Effector memory CD8-positive, alpha-beta T cell (primary cell): ENCODE measurements around the gene GLRA1.

ENCODE experiments used
- ATAC-seq: fragments of 150-1000 bp; cut with Tn5 transposase; replicated peaks from 2 replicates; pipeline ENCODE4 v1.10.0; 2021; ENCODE audit warnings: mild to moderate bottlenecking, moderate library complexity
- DNase-seq, 3 experiments: peaks; one replicate each; pipeline ENCODE4 v3.0.0; 2021
- H3K27ac Mint-ChIP-seq, 2 donors: one replicate each; pipeline ENCODE4 v1.8.0; 2022; ENCODE audit warnings: mild to moderate bottlenecking in 2 of 2, mixed read lengths in 2 of 2, moderate library complexity in 2 of 2
- H3K27me3 Mint-ChIP-seq, 2 donors: one replicate each; pipeline ENCODE4 v1.8.0; 2022; ENCODE audit warnings: mixed read lengths in 2 of 2
- H3K36me3 Mint-ChIP-seq: one replicate; pipeline ENCODE4 v1.8.0; 2022; ENCODE audit warnings: mild to moderate bottlenecking, moderate library complexity, mixed read lengths; ENCODE audit not compliant: insufficient read depth
- H3K4me1 Mint-ChIP-seq, 2 donors: one replicate each; pipeline ENCODE4 v1.8.0; 2022; ENCODE audit warnings: low read depth in 2 of 2, mixed read lengths in 2 of 2
- H3K4me3 Mint-ChIP-seq, 2 donors: one replicate each; pipeline ENCODE4 v1.8.0; 2022; ENCODE audit warnings: mild to moderate bottlenecking in 2 of 2, mixed read lengths in 2 of 2, moderate library complexity in 2 of 2
- H3K9me3 Mint-ChIP-seq, 2 donors: one replicate each; pipeline ENCODE4 v1.8.0; 2022; ENCODE audit warnings: mixed read lengths in 2 of 2

Gene GLRA1

GRCh38 chr5:151890299-151890698, 34.4 kb downstream of the GLRA1 start:
- H3K9me3 Mint-ChIP-seq = no peaks in the 10 kb centered on the region
- no peak for DNase-seq
- H3K4me1 Mint-ChIP-seq = peaks cover 0 to 4% of the 10 kb centered on the region in 2 donors
- no peak for ATAC-seq
- no peak overlapping the region for H3K27ac Mint-ChIP-seq
- H3K36me3 Mint-ChIP-seq = no peaks in the 10 kb centered on the region
- H3K27me3 Mint-ChIP-seq = peaks cover 0 to 6% of the 10 kb centered on the region in 2 donors
- H3K4me3 Mint-ChIP-seq = no peak overlapping the region

- ATAC-seq (no peak), DNase-seq (no peak)
- no peaks in the 10 kb centered on the region for H3K9me3 Mint-ChIP-seq
- no peaks in the 10 kb centered on the region for H3K36me3 Mint-ChIP-seq
- no peak overlapping the region for H3K4me3 Mint-ChIP-seq
- H3K27me3 Mint-ChIP-seq = peaks cover 0 to 8% of the 10 kb centered on the region in 2 donors
- H3K4me1 Mint-ChIP-seq = peaks cover 0 to 4% of the 10 kb centered on the region in 2 donors
- no peak overlapping the region for H3K27ac Mint-ChIP-seq
These were observed 35.0 kb downstream of the GLRA1 start for GRCh38 chr5:151889614-151890013.

- Mint-ChIP-seq H3K4me1 (peaks cover 0 to 4% of the 10 kb centered on the region in 2 donors), H3K36me3 (no peaks in the 10 kb centered on the region), H3K9me3 (no peaks in the 10 kb centered on the region), H3K27me3 (peaks cover 0 to 8% of the 10 kb centered on the region in 2 donors), H3K4me3 (no peak overlapping the region), H3K27ac (no peak overlapping the region)
- no peak for ATAC-seq
- DNase-seq = no peak
These were observed 37.9 kb downstream of the GLRA1 start for GRCh38 chr5:151886546-151887275.

DNA sequence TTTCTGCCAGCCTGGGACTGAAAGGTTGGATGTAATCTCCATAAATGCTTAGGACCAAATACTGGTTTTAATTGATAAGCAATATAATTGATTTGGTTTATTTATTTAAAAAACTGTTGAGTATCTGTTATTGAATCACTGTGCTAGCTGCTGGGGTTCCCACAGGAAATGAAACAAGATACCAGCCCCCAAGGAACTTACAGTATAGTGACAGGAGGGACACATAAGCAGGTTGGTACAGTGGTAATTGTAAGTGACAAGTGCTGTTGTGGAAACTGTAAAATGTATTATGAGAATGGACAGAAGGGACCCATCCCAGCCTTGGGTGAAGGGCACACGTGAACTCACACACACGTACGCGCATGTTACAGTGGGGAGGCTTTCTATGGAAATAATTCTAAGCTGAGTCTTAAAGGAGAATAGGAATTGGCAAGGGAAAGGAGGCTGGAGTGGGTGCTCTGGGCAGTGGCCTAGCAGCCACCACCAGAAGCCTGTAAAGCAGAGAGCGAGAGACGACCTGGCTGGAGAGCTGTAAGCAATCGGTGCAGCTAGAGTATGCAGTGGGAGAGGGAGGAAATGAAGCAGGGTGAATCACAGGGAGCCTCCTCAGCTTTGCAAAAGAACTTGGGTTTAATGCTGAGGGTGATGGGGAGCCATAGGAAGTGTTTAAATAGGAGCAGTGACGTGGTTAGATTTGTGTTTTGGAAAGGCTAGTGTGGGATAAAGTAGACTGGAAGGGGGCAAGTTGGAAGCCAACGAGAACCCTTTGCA, 39.3 kb downstream of the GLRA1 start:
- Mint-ChIP-seq H3K27me3 (peaks cover 0 to 8% of the 10 kb centered on the region in 2 donors), H3K27ac (no peak overlapping the region), H3K36me3 (no peaks in the 10 kb centered on the region), H3K4me3 (no peak overlapping the region), H3K9me3 (no peaks in the 10 kb centered on the region), H3K4me1 (no peaks in the 10 kb centered on the region)
- ATAC-seq (no peak), DNase-seq (no peak)

- H3K9me3 Mint-ChIP-seq = peaks cover 0 to 7% of the 10 kb centered on the region in 2 donors
- no peaks in the 10 kb centered on the region for H3K36me3 Mint-ChIP-seq
- no peak for DNase-seq
- no peak overlapping the region for H3K4me3 Mint-ChIP-seq
- no peak overlapping the region for H3K27ac Mint-ChIP-seq
- no peaks in the 10 kb centered on the region for H3K4me1 Mint-ChIP-seq
- H3K27me3 Mint-ChIP-seq = peaks cover 0 to 8% of the 10 kb centered on the region in 2 donors
- ATAC-seq = no peak
These were observed 42.9 kb downstream of the GLRA1 start for GRCh38 chr5:151881621-151882225.

DNA sequence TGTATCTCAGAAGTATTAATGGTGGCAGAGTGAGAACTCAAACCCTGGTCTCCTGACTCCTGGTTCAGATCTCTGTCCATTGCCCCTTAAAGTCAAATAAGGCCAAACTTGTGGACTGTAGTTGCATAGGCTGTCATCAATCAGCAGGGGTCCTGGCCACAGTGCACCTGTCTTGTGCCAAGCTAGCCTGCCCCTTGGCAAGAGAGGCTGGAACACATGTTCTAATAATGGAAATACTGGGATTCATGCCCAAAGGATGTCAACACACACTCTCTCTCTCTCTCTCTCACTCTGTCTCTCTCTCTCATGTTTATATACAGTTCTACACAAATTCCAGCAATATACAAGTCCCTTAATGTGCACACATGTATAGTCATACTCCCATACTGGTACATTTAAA, 44.3 kb downstream of the GLRA1 start:
- no peak for DNase-seq
- Mint-ChIP-seq H3K36me3 (no peaks in the 10 kb centered on the region), H3K9me3 (peaks cover 2 to 7% of the 10 kb centered on the region in 2 donors), H3K27me3 (peaks cover 0 to 3% of the 10 kb centered on the region in 2 donors), H3K4me1 (no peaks in the 10 kb centered on the region), H3K27ac (no peak overlapping the region), H3K4me3 (no peak overlapping the region)
- ATAC-seq = no peak

DNA sequence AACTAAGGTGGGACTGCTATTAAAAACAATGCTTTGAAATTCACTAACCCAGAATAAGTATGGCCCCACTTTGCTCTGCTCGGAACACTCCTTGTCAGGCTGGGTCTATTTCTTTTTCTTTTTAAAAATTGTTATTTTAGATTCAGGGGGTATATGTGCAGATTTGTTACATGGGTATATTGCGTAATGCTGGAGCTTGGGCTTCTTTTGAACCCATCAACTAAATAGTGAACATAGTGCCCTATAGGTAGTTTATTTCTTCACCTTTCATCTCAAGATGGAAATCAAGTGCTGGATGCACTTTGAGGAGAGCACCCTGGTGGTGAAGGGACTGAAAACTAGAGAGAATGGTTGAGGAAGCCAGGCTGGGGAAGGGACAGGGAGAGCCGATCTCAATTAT, 51.0 kb downstream of the GLRA1 start:
- ATAC-seq = no peak
- H3K4me3 Mint-ChIP-seq = no peak overlapping the region
- no peaks in the 10 kb centered on the region for H3K36me3 Mint-ChIP-seq
- H3K9me3 Mint-ChIP-seq = peaks cover 2 to 7% of the 10 kb centered on the region in 2 donors
- H3K27me3 Mint-ChIP-seq = no peaks in the 10 kb centered on the region
- DNase-seq = no peak
- H3K4me1 Mint-ChIP-seq = peaks cover 3% of the 10 kb centered on the region in 2 donors
- no peak overlapping the region for H3K27ac Mint-ChIP-seq

DNA sequence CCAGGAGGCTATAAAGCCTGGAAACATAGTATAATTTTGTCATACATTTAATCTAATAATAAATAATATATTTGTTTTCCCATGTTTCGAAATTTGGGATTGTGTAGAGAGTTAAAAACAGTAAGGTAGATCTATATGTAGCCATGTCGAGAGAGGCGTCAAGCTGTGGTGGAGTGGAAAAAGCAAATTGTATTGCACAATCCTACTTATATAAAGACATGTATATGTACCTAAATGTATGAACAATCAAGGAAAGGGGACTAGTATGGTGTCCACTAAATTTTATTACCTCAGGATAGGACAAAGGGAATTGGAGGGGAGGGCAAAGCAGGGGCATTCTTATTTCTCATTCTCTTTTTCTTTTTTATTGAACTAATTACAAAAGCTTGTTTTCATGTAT, 52.0 kb downstream of the GLRA1 start:
- no peak overlapping the region for H3K27ac Mint-ChIP-seq
- no peak for ATAC-seq
- no peaks in the 10 kb centered on the region for H3K36me3 Mint-ChIP-seq
- peaks cover 2 to 7% of the 10 kb centered on the region in 2 donors for H3K9me3 Mint-ChIP-seq
- no peaks in the 10 kb centered on the region for H3K27me3 Mint-ChIP-seq
- no peak for DNase-seq
- no peak overlapping the region for H3K4me3 Mint-ChIP-seq
- H3K4me1 Mint-ChIP-seq = peaks cover 6 to 7% of the 10 kb centered on the region in 2 donors

GRCh38 chr5:151870820-151871219, 53.8 kb downstream of the GLRA1 start:
- DNase-seq (no peak), ATAC-seq (no peak)
- Mint-ChIP-seq H3K4me3 (no peak overlapping the region), H3K36me3 (no peaks in the 10 kb centered on the region), H3K4me1 (peaks cover 6 to 7% of the 10 kb centered on the region in 2 donors), H3K27me3 (no peaks in the 10 kb centered on the region), H3K27ac (no peak overlapping the region), H3K9me3 (no peaks in the 10 kb centered on the region)

- Mint-ChIP-seq H3K36me3 (no peaks in the 10 kb centered on the region), H3K9me3 (no peaks in the 10 kb centered on the region), H3K27ac (no peak overlapping the region), H3K4me1 (peaks cover 6 to 7% of the 10 kb centered on the region in 2 donors), H3K4me3 (no peak overlapping the region), H3K27me3 (no peaks in the 10 kb centered on the region)
- ATAC-seq = no peak
- DNase-seq = no peak
These were observed 54.4 kb downstream of the GLRA1 start for GRCh38 chr5:151870271-151870670.

DNA sequence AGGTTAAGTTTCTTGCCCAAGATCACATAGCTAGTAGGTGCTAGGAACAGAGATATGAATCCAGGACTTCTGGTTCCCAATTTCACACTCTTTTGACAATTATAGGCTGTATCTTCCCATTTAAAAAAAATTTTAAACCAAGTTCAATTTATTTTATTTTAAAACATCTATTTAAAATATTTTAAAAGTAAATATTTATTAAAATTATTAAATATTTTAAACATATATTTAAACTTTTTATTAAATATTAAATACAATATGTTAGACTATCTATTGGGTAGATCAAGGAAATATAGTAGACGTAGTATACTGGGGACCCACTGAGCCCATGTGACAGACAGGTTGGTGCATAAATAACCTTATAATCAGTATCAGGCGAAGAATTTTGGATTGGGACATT, 54.8 kb downstream of the GLRA1 start:
- Mint-ChIP-seq H3K4me1 (peaks cover 6 to 7% of the 10 kb centered on the region in 2 donors), H3K4me3 (no peak overlapping the region), H3K36me3 (no peaks in the 10 kb centered on the region), H3K9me3 (no peaks in the 10 kb centered on the region), H3K27ac (no peak overlapping the region), H3K27me3 (no peaks in the 10 kb centered on the region)
- DNase-seq (no peak), ATAC-seq (no peak)

GRCh38 chr5:151868451-151868850, 56.2 kb downstream of the GLRA1 start:
- ATAC-seq = peak; percentile 99
- H3K4me1 Mint-ChIP-seq = peaks cover 6 to 7% of the 10 kb centered on the region in 2 donors
- H3K4me3 Mint-ChIP-seq = no peak overlapping the region

GRCh38 chr5:151864061-151864748, 60.4 kb downstream of the GLRA1 start:
- Mint-ChIP-seq H3K27ac (no peak overlapping the region), H3K4me3 (no peak overlapping the region), H3K27me3 (peaks cover 0 to 7% of the 10 kb centered on the region in 2 donors), H3K36me3 (peaks cover 3% of the 10 kb centered on the region), H3K9me3 (no peaks in the 10 kb centered on the region), H3K4me1 (peaks cover 6 to 7% of the 10 kb centered on the region in 2 donors)
- no peak for ATAC-seq
- DNase-seq = no peak

More at GRCh38 chr5:151868451-151868850, 56.2 kb downstream of the GLRA1 start:
- peak; percentile 41 to 42 (median 41) for DNase-seq
- H3K9me3 Mint-ChIP-seq = no peaks in the 10 kb centered on the region
- H3K27ac Mint-ChIP-seq = peak overlapping the region in 1 of 2 donors; percentile 79
- H3K36me3 Mint-ChIP-seq = no peaks in the 10 kb centered on the region
- peaks cover 0 to 7% of the 10 kb centered on the region in 2 donors for H3K27me3 Mint-ChIP-seq
